Activated naive CD8-positive, alpha-beta T cell treated with anti-CD3 and anti-CD28 coated beads, Interleukin-2, amount 50 U/mL, for 24 hours (primary cell): Measurements from ENCODE around the gene ARHGAP33.
"Not testable (repeated sequence)": the region's sequence is repeated elsewhere in the genome, so short reads cannot be mapped to it uniquely, and the experiment has no call there.

Experiments used
- ATAC-seq: fragments of 150-1000 bp; cut with Tn5 transposase; one replicate; pipeline ENCODE4 v1.10.0; 2021
- DNase-seq: peaks from one replicate; pipeline ENCODE4 v3.0.0; 2021
- H3K27ac Mint-ChIP-seq: one replicate; pipeline ENCODE4 v1.8.0; 2021; ENCODE audit warnings: mild to moderate bottlenecking, mixed read lengths
- H3K27me3 Mint-ChIP-seq: one replicate; pipeline ENCODE4 v1.8.0; 2021; ENCODE audit warnings: mixed read lengths
- H3K36me3 Mint-ChIP-seq: one replicate; pipeline ENCODE4 v1.8.0; 2021; ENCODE audit warnings: low read depth, mixed read lengths
- H3K4me1 Mint-ChIP-seq: one replicate; pipeline ENCODE4 v1.8.0; 2021; ENCODE audit warnings: mixed read lengths
- H3K4me3 Mint-ChIP-seq: one replicate; pipeline ENCODE4 v1.8.0; 2021; ENCODE audit warnings: mild to moderate bottlenecking, moderate library complexity, mixed read lengths
- H3K9me3 Mint-ChIP-seq: one replicate; pipeline ENCODE4 v1.8.0; 2021; ENCODE audit warnings: mixed read lengths

The ARHGAP33 gene

GRCh38 chr19:35788205-35788960 lies 13.0 kb downstream of the ARHGAP33 start:
- H3K9me3 Mint-ChIP-seq: no peaks in the 10 kb centered on the region
- no peak overlapping the region for H3K27ac Mint-ChIP-seq
- no peak for ATAC-seq

DNA sequence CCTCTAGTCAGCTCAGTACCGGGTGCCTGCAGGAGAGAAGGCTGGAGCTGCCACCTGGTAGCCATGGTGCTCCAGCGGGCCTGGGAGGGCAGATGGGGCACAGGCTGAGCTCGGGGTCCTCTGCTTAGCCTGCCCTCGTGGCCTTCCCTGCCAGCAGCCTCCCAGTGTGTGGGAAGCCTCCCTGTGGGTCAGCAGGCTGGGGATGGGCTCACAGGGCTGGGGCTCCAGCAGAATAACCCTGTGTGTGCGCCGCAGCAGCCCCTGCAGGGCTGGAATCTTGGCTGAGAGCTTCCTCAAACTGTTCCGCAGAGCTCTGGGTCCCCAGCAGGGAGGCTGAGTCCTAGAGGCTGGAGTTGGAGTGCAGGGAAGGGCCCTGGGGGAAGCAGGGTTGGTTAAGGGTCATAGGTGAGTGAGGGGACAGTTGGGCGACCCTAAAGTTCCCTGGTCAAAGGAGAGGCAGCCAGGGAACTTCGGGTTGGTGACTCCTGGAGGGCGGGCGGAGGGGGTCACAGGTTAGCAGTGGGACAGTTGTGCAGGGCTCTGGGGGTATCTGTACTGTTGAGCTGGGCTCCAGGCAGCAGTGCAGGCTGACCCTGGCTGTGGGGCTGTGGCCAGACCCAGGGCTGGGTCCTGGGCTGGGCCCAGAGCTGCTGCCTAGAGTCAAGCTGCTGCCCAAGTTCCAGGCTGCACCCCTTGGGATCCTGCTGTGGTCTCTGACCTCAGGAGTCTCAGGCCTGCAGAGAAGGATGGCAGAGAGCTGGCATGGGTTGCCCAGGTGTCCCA lies 14.0 kb downstream of the ARHGAP33 start:
- H3K27ac Mint-ChIP-seq: no peak overlapping the region
- peaks cover 4% of the 10 kb centered on the region for H3K27me3 Mint-ChIP-seq
- H3K4me3 Mint-ChIP-seq: no peak overlapping the region
- H3K4me1 Mint-ChIP-seq: no peaks in the 10 kb centered on the region
- DNase-seq (no peak), ATAC-seq (no peak)
- H3K36me3 Mint-ChIP-seq: no peaks in the 10 kb centered on the region
- H3K9me3 Mint-ChIP-seq: no peaks in the 10 kb centered on the region

More at GRCh38 chr19:35788205-35788960, 13.0 kb downstream of the ARHGAP33 start:
- Mint-ChIP-seq H3K4me3 (no peak overlapping the region), H3K4me1 (no peaks in the 10 kb centered on the region), H3K27me3 (no peaks in the 10 kb centered on the region), H3K36me3 (no peaks in the 10 kb centered on the region)
- no peak for DNase-seq

GRCh38 chr19:35789978-35790944 lies 14.9 kb downstream of the ARHGAP33 start:
- Mint-ChIP-seq H3K27ac (no peak overlapping the region), H3K4me1 (no peaks in the 10 kb centered on the region), H3K9me3 (no peaks in the 10 kb centered on the region), H3K4me3 (no peak overlapping the region), H3K27me3 (peaks cover 5% of the 10 kb centered on the region), H3K36me3 (no peaks in the 10 kb centered on the region)
- DNase-seq: no peak
- ATAC-seq: no peak

GRCh38 chr19:35790981-35791813 lies 15.8 kb downstream of the ARHGAP33 start:
- H3K9me3 Mint-ChIP-seq: no peaks in the 10 kb centered on the region
- no peaks in the 10 kb centered on the region for H3K36me3 Mint-ChIP-seq
- ATAC-seq: peak; percentile 30
- peaks cover 12% of the 10 kb centered on the region for H3K27me3 Mint-ChIP-seq
- no peak overlapping the region for H3K27ac Mint-ChIP-seq
- DNase-seq: peak; percentile 16
- no peak overlapping the region for H3K4me3 Mint-ChIP-seq
- no peaks in the 10 kb centered on the region for H3K4me1 Mint-ChIP-seq

DNA sequence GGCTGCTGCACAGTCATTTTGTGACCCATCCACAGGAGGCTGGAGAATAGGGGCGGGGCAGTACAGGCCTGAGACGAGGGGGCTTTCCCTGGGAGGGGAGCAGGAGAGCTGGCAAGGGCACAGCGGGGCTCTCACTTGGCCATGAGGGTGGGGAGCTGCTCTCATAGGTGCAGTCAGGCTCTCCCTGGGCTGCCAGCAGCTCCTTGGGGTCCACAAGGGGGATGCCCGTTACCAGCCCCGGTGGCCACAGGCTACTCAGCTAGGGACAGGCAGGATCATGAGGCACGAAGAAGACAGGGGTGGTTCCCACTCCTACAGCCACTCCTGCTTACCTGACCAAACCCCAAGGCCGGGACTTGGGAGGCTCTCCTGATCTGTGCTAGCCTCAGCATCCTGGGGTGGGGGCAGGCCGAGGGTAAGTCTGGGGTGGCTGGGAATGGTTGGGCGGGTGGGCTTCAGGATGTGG lies 16.5 kb downstream of the ARHGAP33 start:
- ATAC-seq: no peak
- Mint-ChIP-seq H3K4me1 (no peaks in the 10 kb centered on the region), H3K36me3 (no peaks in the 10 kb centered on the region), H3K27ac (no peak overlapping the region), H3K27me3 (peaks cover 18% of the 10 kb centered on the region), H3K9me3 (no peaks in the 10 kb centered on the region), H3K4me3 (no peak overlapping the region)
- no peak for DNase-seq

- Mint-ChIP-seq H3K27ac (no peak overlapping the region), H3K4me3 (no peak overlapping the region), H3K9me3 (no peaks in the 10 kb centered on the region), H3K36me3 (no peaks in the 10 kb centered on the region), H3K27me3 (peaks cover 22% of the 10 kb centered on the region), H3K4me1 (no peaks in the 10 kb centered on the region)
- DNase-seq (no peak), ATAC-seq (no peak)
Measured at GRCh38 chr19:35792312-35792711, 16.9 kb downstream of the ARHGAP33 start.

DNA sequence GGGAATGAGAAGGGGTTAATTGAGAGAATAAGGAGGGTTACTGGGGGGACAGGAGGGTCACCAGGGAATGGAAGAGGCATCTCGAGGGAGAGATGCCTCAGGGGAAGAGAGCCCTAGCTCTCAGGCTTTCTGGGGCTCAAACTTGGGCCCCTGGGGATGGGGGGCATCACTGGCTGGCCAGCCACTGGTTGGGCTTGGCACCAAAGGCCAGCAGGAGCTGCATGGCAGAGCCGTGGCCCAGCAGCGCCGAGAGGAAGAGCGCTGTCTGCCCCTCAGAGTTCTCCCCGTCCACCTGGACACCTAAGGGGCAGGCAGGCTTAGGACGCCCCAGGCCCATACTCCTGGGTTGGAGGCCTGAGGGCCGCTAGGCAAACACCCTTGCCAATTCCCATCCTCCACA lies 17.5 kb downstream of the ARHGAP33 start:
- Mint-ChIP-seq H3K27me3 (peaks cover 28% of the 10 kb centered on the region), H3K27ac (no peak overlapping the region), H3K4me3 (no peak overlapping the region), H3K4me1 (no peaks in the 10 kb centered on the region), H3K9me3 (no peaks in the 10 kb centered on the region), H3K36me3 (no peaks in the 10 kb centered on the region)
- DNase-seq (no peak), ATAC-seq (no peak)

- Mint-ChIP-seq H3K27me3 (peaks cover 32% of the 10 kb centered on the region), H3K4me3 (no peak overlapping the region), H3K27ac (no peak overlapping the region), H3K4me1 (no peaks in the 10 kb centered on the region), H3K9me3 (no peaks in the 10 kb centered on the region), H3K36me3 (no peaks in the 10 kb centered on the region)
- ATAC-seq (no peak), DNase-seq (no peak)
Measured at GRCh38 chr19:35793381-35794165, 18.2 kb downstream of the ARHGAP33 start.

- not testable (repeated sequence) for DNase-seq, ATAC-seq, H3K9me3 Mint-ChIP-seq, H3K27ac Mint-ChIP-seq, H3K4me1 Mint-ChIP-seq, H3K4me3 Mint-ChIP-seq, H3K36me3 Mint-ChIP-seq
- peaks cover 34% of the 10 kb centered on the region for H3K27me3 Mint-ChIP-seq
Measured at GRCh38 chr19:35795564-35795963, 20.2 kb downstream of the ARHGAP33 start.

DNA sequence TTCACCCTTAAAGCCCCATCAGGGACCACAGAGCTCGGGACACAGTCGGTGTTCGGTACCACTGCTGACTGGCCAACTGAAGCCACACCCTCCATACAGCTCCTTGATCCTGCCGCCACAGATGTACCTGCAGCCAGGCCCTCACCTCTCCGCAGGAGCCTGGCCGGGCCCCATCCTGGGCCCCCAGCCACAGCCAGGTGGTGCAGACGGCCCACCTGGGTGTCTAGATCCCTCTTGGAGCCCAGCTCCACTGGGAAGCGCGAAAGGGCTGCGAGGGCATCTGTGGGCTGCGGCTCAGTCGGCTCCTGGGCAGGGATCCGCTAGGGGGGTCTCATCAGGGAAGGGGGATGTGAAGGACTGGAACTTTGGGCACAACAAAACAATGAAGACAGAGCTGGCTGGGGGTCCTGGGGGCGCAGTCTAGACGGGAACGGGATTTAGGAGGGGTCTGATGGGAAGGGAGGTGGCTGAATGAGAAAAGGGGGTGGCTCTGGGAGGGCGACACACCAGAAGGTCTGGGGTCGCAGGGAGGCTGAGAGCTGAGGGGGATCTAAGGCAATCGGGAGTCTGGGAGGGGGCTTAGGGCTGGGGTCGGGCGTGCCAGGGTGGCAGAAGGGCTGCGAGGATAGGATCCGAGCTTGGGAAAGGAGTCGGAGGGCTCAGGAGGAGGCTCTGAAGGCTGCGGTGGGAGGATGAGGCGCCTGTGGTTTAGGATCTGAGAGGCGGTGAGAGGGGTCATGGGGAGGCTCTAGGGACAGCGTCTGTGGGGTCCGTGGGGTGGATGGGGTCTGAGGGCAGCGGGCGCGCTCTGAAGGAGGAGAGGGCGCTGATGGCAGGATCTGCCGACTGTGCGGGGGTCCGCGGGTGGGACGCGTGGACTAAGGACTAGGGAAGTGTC lies 21.5 kb downstream of the ARHGAP33 start:
- H3K9me3 Mint-ChIP-seq: no peaks in the 10 kb centered on the region
- no peaks in the 10 kb centered on the region for H3K4me1 Mint-ChIP-seq
- no peaks in the 10 kb centered on the region for H3K36me3 Mint-ChIP-seq
- DNase-seq: no peak
- H3K27me3 Mint-ChIP-seq: peaks cover 34% of the 10 kb centered on the region
- ATAC-seq: no peak
- H3K4me3 Mint-ChIP-seq: no peak overlapping the region
- no peak overlapping the region for H3K27ac Mint-ChIP-seq

DNA sequence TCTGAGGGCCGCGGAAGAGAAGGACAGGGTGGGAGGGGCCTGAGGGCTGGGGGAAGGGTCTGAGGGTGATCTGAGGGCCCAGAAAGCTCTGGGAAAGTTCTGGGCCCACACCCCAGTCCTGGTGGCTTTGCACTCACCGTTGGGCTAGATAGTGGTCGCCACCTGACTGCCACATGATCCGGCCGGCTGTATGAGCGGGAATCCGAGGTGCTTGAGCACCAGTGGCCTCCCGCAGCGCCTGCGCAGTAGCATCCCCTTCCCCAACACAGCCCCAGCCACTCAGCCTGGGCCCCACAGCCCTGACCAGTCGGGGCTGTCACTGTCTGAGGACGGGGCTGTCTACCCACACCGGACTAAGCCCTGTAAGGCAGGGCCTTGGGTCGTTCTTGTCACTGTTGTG lies 22.3 kb downstream of the ARHGAP33 start:
- no peak overlapping the region for H3K4me3 Mint-ChIP-seq

DNA sequence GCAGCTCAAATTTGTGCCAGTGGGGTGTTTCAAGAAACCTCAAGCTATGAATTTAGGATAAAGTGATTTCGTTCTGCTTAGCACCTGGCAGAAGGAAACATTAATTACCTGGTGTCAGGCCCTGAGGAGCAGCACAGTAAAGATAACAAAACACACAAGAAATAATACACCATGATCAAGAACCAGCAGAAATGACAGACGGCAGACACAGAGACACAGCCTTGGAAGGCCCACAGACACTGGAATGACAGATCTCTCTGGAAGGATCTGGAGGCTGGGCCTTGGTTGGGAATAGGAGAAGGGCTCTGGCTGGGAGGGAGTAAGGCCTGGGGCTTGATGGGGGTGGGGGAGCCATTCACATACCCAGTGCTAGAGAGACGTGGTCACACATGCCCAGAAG lies 26.5 kb downstream of the ARHGAP33 start:
- H3K27ac Mint-ChIP-seq: no peak overlapping the region

More for the DNA sequence above, 22.3 kb downstream of the ARHGAP33 start:
- Mint-ChIP-seq H3K9me3 (no peaks in the 10 kb centered on the region), H3K4me1 (no peaks in the 10 kb centered on the region), H3K27me3 (peaks cover 38% of the 10 kb centered on the region), H3K27ac (no peak overlapping the region), H3K36me3 (no peaks in the 10 kb centered on the region)
- DNase-seq (peak; percentile 20), ATAC-seq (no peak)

More for the DNA sequence above, 26.5 kb downstream of the ARHGAP33 start:
- Mint-ChIP-seq H3K9me3 (no peaks in the 10 kb centered on the region), H3K27me3 (peaks cover 20% of the 10 kb centered on the region), H3K36me3 (no peaks in the 10 kb centered on the region), H3K4me3 (no peak overlapping the region), H3K4me1 (peaks cover 9% of the 10 kb centered on the region)
- ATAC-seq: no peak
- DNase-seq: no peak
